Measurements from ENCODE around the gene B4GALNT2. TPM values are rescaled to one million over a fixed set of nuclear protein-coding genes. Genes with fewer than 3 reads are reported as not detected.
"Not testable (repeated sequence)": the region's sequence is repeated elsewhere in the genome, so short reads cannot be mapped to it uniquely, and the experiment has no call there.

B4GALNT2 gene
- total RNA-seq, 1 donor from 2014 or later, result not detected

GRCh38 chr17:49089094-49089493 is 43.5 kb upstream of the B4GALNT2 start:
- Mint-ChIP-seq H3K36me3 (ENCODE audit: low read depth) (no peaks in the 10 kb centered on the region), H3K9me3 (no peaks in the 10 kb centered on the region), H3K27me3 (ENCODE audit: low read depth) (peaks cover 22% of the 10 kb centered on the region)

GRCh38 chr17:49090878-49091594 is 41.5 kb upstream of the B4GALNT2 start:
- H3K4me1 Mint-ChIP-seq, result no peaks in the 10 kb centered on the region
- no peak for DNase-seq (ENCODE audit: low read depth, low spot score)
- no peak overlapping the region for H3K4me3 Mint-ChIP-seq
- H3K27ac Mint-ChIP-seq (ENCODE audit: unreplicated experiment), result no peak overlapping the region
- no peak for TF ChIP-seq CTCF (conservative IDR thresholded peaks at IDR 0.05)
- no peaks in the 10 kb centered on the region for H3K9me3 Mint-ChIP-seq
- no peaks in the 10 kb centered on the region for H3K36me3 Mint-ChIP-seq (ENCODE audit: low read depth)
- peaks cover 9% of the 10 kb centered on the region for H3K27me3 Mint-ChIP-seq (ENCODE audit: low read depth)

More at GRCh38 chr17:49089094-49089493, 43.5 kb upstream of the B4GALNT2 start:
- no peak for TF ChIP-seq CTCF (conservative IDR thresholded peaks at IDR 0.05)
- H3K27ac Mint-ChIP-seq (ENCODE audit: unreplicated experiment), result no peak overlapping the region
- DNase-seq (ENCODE audit: low read depth, low spot score), result no peak
- H3K4me1 Mint-ChIP-seq, result no peaks in the 10 kb centered on the region
- H3K4me3 Mint-ChIP-seq, result no peak overlapping the region

GRCh38 chr17:49093131-49093530 is 39.4 kb upstream of the B4GALNT2 start:
- H3K4me3 Mint-ChIP-seq, result no peak overlapping the region
- TF ChIP-seq CTCF (conservative IDR thresholded peaks at IDR 0.05), result no peak
- no peaks in the 10 kb centered on the region for H3K9me3 Mint-ChIP-seq
- H3K27ac Mint-ChIP-seq (ENCODE audit: unreplicated experiment), result no peak overlapping the region
- H3K27me3 Mint-ChIP-seq (ENCODE audit: low read depth), result no peaks in the 10 kb centered on the region
- DNase-seq (ENCODE audit: low read depth, low spot score), result no peak
- H3K36me3 Mint-ChIP-seq (ENCODE audit: low read depth), result no peaks in the 10 kb centered on the region
- H3K4me1 Mint-ChIP-seq, result no peaks in the 10 kb centered on the region

GRCh38 chr17:49100601-49101000 is 32.0 kb upstream of the B4GALNT2 start:
- no peak overlapping the region for H3K27ac Mint-ChIP-seq (ENCODE audit: unreplicated experiment)
- H3K4me3 Mint-ChIP-seq, result no peak overlapping the region
- no peak for DNase-seq (ENCODE audit: low read depth, low spot score)
- no peaks in the 10 kb centered on the region for H3K36me3 Mint-ChIP-seq (ENCODE audit: low read depth)
- no peaks in the 10 kb centered on the region for H3K4me1 Mint-ChIP-seq
- H3K27me3 Mint-ChIP-seq (ENCODE audit: low read depth), result peaks cover 4% of the 10 kb centered on the region
- H3K9me3 Mint-ChIP-seq, result no peaks in the 10 kb centered on the region
- no peak for TF ChIP-seq CTCF (conservative IDR thresholded peaks at IDR 0.05)

- no peaks in the 10 kb centered on the region for H3K36me3 Mint-ChIP-seq (ENCODE audit: low read depth)
- peaks cover 4% of the 10 kb centered on the region for H3K27me3 Mint-ChIP-seq (ENCODE audit: low read depth)
- H3K4me1 Mint-ChIP-seq, result no peaks in the 10 kb centered on the region
- no peak overlapping the region for H3K4me3 Mint-ChIP-seq
- no peaks in the 10 kb centered on the region for H3K9me3 Mint-ChIP-seq
- no peak overlapping the region for H3K27ac Mint-ChIP-seq (ENCODE audit: unreplicated experiment)
- no peak for TF ChIP-seq CTCF (conservative IDR thresholded peaks at IDR 0.05)
- DNase-seq (ENCODE audit: low read depth, low spot score), result no peak
Observed at GRCh38 chr17:49101054-49101534, 31.5 kb upstream of the B4GALNT2 start.

GRCh38 chr17:49103360-49103759 is 29.2 kb upstream of the B4GALNT2 start:
- not testable (repeated sequence) for H3K4me3 Mint-ChIP-seq; H3K36me3 Mint-ChIP-seq (ENCODE audit: low read depth); DNase-seq (ENCODE audit: low read depth, low spot score); H3K27me3 Mint-ChIP-seq (ENCODE audit: low read depth); H3K4me1 Mint-ChIP-seq; H3K9me3 Mint-ChIP-seq; H3K27ac Mint-ChIP-seq (ENCODE audit: unreplicated experiment)
